GM19025 (cell line): ENCODE results near the gene CDC42BPA.
"Not testable (repeated sequence)": the region's sequence is repeated elsewhere in the genome, so short reads cannot be mapped to it uniquely, and the experiment has no call there.

Experiments used
- ATAC-seq: cut with Tn5 transposase; IDR thresholded peaks from one replicate; pipeline ENCODE4 v1.9.1; 2021; ENCODE audit warnings: mild to moderate bottlenecking, low read depth, moderate library complexity; ENCODE audit not compliant: unreplicated experiment

The CDC42BPA gene

DNA sequence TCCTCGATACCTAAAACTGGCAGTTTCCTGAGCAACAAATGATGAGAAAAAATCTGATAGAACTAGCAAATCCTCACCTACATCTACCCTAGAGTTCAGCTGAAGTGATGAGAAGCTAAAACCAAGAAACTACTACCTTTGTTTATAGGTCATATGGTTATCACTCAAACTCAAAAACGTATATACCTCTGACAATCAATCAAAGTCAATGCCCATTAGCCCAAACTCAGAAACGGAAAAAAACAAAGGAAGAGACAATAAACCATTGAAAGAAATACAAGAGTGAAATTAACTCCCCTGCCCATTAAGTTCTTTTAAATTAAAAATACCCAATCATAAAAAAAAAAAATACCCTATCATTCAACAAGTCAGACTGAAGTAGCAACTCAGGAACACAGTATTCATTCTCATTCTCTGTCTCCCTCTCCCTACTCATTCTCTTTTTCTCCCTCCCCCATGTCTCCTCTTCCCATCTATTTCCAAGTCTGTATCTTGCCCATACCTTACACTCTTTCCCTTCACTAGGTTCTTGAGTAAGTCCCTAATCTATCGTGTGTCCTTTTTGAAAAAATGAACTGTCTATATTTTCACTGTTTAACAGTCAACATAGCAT lies 6.8 kb downstream of the CDC42BPA start:
- no peak for ATAC-seq

DNA sequence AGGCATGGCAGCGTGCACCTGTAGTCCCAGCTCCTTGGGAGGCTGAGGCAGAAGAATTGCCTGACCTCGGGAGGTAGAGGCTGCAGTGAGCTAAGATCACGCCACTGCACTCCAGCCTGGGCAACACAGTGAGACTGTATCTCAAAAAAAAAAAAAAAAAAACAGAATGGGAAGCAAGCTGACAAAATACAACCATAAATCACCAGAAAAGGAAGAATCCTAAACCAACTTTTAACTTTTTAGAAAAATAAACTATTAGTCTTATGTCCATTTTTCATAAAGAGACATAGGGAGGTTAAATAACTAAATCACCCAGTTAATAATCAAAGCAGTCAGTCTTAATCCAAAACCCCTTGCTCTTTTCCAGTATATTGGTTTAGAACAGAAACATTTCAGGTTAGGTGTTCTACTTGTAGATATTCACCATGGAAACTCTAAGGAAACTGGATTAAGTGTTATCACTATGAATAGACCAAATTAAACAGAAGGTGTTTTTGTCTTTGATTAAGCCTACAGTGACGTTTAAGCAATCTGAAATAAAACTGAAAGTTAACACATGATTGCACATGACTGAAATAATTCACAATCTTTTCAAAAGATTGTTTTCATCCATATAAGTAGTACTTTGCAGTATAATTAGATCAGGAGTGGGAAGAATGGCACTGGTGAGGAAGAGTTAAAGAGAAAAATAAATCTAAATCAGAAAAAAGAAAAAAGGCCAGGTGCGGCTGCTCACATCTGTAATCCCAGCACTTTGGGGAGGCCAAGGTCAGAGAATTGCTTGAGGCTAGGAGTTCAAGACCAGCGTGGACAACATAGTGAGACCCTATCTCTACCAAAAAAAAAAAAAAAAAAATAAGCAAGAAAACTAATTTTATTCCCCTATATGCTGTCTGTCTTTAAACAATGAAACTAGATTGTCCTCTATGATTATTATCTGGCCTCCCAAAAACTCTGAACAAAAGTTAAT lies 9.6 kb downstream of the CDC42BPA start:
- no peak for ATAC-seq

DNA sequence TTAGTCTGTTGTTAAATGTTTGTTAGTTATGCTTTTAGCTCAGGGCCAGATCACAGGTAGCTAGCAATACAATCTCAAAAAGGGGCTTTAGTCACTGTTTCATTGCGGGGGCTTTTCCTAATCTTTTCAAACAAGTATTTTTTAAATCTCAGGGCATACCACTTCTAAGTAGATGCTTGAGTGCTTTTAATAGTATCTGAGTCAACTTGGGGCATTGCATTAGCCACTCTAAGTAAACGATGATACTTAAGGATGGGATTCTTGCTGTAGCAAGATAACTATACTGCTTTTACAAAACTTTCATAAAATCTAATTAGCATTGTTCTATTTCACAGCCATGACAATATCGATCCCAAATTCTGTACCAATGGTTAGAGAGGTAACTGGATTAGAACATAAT lies 11.6 kb downstream of the CDC42BPA start:
- ATAC-seq = no peak

DNA sequence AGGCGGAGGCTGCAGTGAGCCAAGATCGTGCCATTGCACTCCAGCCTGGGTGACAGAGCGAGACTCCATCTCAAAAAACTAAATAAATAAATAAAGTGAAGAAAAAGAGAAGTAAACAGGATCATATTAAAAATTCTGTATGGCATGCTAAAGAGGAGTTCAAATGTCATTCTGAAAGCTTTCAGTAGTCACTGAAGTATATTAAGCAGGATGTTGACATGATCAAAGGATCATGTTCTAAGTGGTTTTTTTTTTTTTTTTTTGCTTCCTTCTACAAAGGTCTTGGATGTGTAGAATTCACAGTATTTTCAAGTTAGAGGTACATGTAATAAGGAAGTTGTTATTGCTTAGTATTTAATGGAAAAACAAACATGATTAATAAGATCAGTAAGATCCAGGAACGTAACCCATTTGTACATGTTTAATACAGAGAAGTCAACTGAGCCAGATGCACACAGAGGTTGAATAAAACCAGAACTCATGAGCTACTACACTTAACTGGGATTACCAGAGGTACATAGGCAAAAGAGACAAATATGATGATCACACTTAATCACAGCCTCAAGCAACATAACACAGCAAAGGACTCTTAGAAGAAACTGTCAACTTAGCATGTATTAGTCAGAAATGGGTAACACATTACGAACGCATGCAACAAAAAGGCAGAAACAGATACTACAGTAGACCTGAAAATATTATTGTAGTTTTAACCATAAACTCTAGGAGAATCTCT lies 12.2 kb downstream of the CDC42BPA start:
- ATAC-seq = no peak

DNA sequence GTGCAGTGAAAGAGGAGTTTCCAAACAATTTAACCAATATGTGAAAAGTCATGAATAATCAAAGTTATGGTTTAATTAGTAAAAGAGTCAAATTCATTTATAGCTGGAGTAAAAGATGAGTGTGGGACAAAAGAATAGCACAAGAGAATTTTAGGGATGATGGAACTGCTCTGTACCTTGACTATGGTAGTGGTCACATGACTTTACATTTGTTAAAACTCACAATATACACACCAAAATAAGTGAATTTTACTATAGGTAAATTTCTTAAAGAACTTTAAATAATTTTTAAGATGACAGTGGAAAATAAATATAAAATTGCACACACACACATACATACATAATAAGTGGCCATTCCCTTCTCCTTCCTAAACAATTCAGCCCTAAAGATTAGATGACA lies 13.6 kb downstream of the CDC42BPA start:
- ATAC-seq = no peak

DNA sequence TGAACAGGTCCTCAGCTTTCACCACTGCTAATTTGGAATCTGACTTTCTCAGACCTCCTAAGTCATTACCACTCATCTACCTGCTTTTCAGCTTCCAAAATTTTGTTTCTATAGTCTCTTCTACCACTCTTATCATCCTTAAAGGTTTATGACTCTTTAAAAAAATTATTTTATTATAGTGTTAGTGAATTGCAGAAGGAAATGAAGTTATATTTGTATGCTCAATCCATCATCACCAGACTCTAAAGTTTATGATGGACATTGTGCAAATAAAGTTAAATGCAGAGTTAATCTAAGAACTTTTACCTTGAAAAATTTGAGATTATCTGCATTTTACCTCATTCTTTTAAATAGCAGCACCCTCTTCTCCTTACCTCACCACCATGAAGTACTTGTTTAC lies 14.6 kb downstream of the CDC42BPA start:
- no peak for ATAC-seq

DNA sequence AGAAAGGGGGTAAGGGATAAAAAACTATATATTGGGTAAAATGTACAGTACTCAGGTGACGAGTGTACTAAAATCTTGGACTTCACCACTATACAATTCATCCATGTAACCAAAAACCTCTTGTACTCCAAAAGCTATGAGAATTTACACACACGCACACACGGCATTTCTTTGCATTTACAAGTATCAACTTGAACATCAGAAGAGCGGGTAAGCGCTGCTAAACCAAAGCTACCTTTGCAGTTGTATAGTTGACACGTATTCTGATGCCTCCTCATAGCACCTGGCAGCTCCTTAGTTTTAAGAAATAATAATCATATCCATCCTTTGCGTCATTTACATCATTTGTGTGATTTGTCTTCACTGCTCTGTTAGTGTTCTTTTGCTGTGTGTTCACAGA lies 17.6 kb downstream of the CDC42BPA start:
- no peak for ATAC-seq

DNA sequence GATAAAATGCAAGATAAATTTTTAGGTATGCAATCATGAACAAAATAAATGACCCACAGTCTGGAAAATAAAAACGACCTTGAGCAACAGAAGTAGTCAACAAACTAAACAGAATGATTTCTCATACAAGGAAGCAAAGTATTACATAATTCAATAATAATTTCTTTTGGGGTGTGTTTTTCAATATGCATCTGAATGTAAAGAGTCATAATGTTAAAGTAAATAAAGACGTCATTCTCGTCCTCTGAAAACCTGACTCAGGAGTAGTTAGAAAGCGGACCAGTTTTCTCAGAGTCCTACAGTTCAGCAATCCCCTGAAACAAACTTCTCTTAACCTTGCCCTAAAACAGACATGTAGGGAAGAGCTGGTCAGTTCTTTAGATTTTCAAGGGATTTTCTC lies 18.6 kb downstream of the CDC42BPA start:
- no peak for ATAC-seq

DNA sequence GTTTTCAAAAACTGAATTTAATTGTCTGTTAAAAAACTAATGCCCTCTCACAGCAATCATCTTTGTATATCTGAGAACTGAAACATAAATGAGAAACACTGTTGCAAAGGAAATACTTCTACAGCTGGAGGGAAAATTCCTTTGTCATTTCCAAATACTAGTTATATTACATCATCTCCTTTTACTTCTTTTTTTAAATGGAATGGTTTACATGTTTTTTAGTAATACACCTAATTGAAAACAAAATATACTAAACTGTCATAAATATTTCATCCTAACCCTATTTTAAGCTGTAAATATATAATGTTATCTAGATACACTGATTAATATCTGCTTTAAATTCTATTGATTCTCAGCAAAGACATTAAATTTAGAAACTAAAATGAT lies 19.1 kb downstream of the CDC42BPA start:
- no peak for ATAC-seq

DNA sequence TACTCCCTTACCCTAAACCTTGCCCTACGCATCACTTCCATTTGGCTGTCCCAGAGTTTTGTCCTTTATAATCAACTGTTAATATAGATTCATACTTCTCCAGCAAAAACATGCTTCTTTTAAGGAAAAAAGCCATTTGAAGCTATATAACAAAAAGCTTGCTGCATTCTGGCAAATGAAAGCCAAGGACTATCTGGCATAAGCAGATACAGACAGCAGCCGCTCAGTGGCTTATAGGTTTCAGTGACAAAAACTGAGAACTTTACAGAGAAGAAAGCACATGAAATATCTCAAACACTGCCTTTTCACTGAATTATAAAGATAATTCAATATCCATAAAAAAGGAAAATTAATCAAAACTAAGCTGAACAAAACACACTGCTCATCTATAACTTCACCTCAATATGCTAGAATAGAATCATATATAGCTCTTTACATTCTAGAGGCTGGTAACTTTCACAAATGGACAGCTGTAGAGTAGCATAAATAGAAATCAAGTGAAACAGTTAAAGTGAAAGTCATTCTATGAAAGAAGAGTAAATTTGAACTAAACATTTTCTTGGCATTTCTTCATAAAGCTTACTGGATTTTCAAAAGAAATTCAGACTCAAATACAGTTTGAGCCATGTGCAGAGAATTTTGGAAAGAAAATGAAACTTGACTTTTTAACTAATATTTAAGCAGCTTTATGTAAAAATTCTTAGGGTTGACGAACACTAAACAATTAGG lies 19.6 kb downstream of the CDC42BPA start:
- no peak for ATAC-seq

DNA sequence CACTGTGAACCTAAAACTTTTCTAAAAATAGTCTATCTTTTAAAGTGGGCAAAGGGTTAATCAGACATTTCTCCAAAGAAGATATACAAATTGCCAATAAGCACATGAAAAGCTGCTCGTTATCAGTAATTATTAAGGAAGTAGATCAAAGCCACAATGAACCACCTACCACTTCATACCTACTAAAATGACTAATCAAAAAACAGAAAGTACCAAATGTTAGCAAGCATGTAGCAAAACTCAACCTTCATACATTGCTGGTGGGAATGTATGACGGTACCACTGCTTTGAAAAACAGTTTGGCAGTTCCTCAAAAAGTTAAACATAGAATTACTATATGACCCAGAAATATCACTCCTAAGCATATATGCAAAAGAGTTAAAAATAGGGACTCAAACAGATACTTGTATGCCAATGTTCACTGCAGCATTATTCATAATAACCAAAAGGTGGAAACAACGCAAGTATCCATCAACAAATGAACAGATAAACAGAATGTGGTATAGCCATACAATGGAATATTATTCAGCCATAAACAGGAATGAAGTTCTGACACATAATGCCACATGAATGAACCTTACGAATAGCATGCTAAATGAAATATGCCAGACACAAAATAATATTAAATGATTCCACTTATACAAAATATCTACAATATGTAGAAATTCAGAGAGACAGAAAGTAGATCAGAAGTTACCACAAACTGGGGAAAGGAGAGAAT lies 21.1 kb downstream of the CDC42BPA start:
- ATAC-seq = no peak

DNA sequence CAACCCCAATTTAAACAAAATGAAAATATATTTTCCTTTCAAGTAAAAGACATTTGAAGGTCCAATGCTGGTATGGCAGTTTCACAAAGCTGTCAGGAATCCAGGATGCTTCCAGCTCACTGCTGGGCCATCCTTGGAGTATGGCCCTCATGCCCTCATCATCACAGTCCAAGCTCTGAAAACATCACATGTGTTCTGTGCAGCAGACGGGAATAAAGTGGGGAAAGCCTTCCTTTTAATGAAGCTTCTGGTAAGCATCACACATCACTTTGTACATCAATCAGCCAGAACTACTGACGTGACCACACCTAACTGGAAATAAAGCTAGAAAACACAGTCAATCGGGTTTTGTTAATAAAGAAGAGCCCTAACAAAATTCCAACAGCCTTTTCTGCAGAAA lies 22.7 kb downstream of the CDC42BPA start:
- ATAC-seq = no peak

DNA sequence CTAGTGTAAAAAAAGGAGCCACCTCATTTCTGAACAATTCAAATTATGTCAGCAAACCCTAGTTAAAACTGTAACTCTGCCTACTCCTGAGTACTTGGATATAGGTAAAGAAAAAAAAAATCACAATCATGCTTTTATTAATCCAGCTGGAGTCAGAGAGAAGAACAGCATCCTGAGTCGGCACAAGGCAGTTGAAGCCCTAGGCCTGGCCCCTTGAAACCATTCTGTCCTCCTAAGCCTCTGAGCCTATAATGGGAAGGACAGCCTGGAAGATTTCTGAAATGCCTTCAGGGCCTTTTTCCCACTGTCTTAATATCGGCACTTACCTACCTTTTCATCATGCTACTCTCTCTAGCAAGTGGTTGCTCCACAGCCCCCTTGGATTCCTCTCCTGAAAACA lies 32.5 kb downstream of the CDC42BPA start:
- no peak for ATAC-seq

DNA sequence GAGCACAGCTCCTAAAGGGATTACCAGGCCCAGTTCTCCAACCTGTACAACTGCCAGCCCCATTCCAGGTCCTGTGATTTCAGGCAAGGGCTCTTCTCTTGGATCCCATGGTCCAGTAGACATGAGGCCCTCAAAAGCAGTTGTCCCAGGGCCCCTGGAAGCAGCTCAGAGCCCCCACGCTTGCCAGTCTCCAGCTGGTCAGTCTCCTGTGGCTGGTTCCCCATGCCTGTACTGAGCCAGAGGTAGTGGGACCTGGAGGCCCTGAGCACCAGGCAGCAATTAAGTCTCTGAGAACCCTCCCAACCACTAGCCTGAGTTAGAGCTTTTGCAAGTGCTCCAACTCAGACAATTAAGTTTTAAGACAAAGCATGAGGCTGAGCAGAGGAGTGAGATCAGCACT lies 36.9 kb downstream of the CDC42BPA start:
- ATAC-seq = no peak

DNA sequence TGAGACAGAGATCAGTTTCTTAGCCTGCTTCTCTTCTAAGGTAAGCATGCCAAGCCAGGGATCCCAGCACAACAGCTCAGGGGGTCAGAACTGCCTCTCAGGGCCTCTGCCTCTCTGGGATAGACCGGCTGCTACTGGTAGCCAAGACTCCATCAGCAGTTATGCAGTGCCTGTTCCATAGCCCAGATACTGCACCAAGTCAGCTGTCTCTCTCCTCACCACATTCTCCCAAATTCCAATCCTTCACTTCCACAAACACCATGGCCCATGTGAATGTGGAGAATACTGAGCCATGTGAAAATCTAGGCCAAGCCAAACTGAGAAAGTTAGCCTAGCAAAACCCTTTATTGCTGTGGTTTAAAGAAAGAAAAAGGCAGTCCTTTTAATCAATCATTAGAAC lies 37.5 kb downstream of the CDC42BPA start:
- no peak for ATAC-seq

DNA sequence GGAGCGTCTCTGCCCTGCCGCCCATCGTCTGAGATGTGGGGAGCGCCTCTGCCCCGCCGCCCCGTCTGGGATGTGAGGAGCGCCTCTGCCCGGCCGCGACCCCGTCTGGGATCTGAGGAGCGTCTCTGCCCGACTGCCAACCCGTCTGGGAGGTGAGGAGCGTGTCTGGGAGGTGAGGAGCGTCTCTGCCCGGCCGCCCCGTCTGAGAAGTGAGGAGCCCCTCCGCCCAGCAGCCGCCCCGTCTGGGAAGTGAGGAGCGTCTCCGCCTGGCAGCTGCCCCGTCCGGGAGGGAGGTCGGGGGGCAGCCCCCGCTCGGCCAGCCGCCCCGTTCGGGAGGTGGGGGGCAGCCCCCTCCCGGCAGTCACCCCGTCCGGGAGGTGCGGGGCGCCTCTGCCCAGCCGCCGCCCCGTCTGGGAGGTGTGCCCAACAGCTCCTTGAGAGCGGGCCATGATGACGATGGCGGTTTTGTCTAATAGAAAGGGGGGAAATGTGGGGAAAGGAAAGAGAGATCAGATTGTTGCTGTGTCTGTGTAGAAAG lies 42.1 kb downstream of the CDC42BPA start:
- not testable (repeated sequence) for ATAC-seq

DNA sequence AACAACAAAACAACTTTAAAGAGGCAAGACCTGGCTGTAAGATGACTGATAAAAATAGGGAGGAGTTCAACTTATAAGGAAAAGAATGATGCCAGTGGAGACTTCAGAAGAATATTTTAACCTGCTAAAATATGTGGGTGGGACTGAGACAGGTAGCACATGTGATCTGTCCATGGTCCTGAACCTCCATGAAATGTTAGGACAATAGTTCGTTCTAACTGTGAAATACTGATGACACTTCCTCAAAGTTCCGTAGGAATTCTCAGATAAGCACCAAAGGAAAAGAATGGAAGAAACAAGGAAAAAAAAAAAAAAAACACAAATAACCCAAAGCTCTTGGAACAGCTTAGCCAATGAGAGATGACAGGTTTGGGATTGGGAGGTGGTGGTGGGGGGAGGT lies 44.7 kb downstream of the CDC42BPA start:
- ATAC-seq = no peak

DNA sequence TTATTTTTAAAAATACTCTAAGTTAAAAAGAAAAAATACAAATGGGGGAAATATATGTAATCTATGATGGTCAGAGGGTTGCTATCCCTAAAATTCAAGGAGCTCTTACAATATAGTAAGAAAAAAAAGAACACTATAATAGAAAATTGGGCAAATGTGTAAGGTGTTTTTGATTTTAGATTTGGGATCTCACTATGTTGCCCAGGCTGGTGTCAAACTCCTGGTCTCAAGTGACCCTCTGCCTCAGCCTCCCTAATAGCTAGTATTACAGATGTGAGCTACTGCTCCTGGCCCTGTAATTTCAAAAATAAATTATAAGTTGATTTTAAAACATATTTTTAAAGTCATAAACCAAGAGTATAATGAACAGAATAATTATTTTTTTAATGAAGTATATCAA lies 45.9 kb downstream of the CDC42BPA start:
- ATAC-seq = no peak

DNA sequence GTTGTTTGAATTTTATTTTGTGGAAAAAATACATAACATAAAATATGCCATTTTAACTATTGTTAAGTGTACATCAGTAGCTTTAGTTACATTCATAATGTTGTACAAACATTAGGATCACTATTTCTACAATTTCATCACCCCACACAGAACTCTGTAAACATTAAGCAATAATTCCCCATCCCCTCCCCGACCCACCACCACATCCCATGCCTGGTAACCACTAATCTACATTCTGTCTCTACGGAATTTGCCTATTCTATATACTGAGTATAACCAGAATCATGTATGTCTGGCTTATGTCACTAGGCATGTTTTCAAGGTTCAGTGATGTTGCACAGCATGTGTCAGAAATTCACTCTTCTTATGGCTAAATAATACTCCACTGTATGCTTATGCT lies 47.7 kb downstream of the CDC42BPA start:
- no peak for ATAC-seq

DNA sequence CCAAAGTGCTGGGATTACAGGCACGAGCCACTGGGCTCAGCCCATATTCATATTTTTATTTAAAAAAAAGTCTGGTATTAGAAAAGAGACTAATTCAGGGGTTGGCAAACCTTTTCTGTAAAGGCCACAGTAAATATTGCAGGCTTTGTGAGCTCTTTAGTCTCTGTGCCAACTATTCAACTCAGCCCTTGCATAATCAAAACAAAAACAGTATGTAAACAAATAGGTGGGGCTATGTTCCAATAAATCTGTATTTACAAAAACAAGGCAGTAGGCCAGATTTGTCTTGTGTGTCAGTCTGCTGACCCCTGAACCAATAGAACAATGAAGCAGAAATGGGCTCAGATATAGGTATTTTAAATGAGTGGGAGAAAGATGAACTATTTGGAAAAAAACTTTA lies 49.3 kb downstream of the CDC42BPA start:
- ATAC-seq = no peak
